H1 (cell line): Measurements from ENCODE around the gene RPL23. TPM values are rescaled to one million over a fixed set of nuclear protein-coding genes. Genes with fewer than 3 reads are reported as not detected.
A peak's percentile ranks its signal among the peaks of the same experiment; 100 is the strongest.

Experiments
- ATF2 ChIP-seq: IDR thresholded peaks from 2 replicates; pipeline ENCODE4 v1.6.1; 2012; ENCODE audit warnings: low read length, inconsistent platforms
- BRCA1 ChIP-seq: IDR thresholded peaks from 2 replicates; pipeline ENCODE4 v1.6.1; 2012; ENCODE audit warnings: low read depth, low read length, improper control_type of control experiment
- CBX8 ChIP-seq: fragments of 300-800, 300-1000 bp; sonication (generic); IDR thresholded peaks from 2 replicates; pipeline ENCODE4 v1.7.1; 2016; ENCODE audit warnings: low read depth, low read length, borderline replicate concordance
- CEBPB ChIP-seq: IDR thresholded peaks from 2 replicates; pipeline ENCODE4 v1.6.1; 2012; ENCODE audit warnings: low read depth, low read length
- CHD2 ChIP-seq: IDR thresholded peaks from 2 replicates; pipeline ENCODE4 v1.6.1; 2012; ENCODE audit warnings: low read length, improper control_type of control experiment
- CTCF ChIP-seq, 3 experiments: IDR thresholded peaks; 1 replicate in 2 of 3; 2 replicates in 1 of 3; pipeline versions ENCODE4 v1.5.1 to v1.6.1; 2011; ENCODE audit warnings: low read length in 3 of 3, mild to moderate bottlenecking in 3 of 3, inconsistent platforms in 2 of 3, low read depth in 1 of 3, moderate library complexity in 1 of 3; ENCODE audit not compliant: insufficient read depth in 1 of 3; ENCODE audit errors: control extremely low read depth in 1 of 3
- EP300 ChIP-seq, 2 experiments: IDR thresholded peaks; 1 replicate in 1 of 2; 2 replicates in 1 of 2; pipeline ENCODE4 v1.6.1; 2011 to 2012; ENCODE audit warnings: low read depth in 2 of 2, low read length in 2 of 2, mild to moderate bottlenecking in 2 of 2, borderline replicate concordance in 1 of 2, inconsistent platforms in 1 of 2, moderate library complexity in 1 of 2
- FOSL1 ChIP-seq: IDR thresholded peaks from 2 replicates; pipeline ENCODE4 v1.6.1; 2011; ENCODE audit warnings: mild to moderate bottlenecking, low read depth, low read length, moderate library complexity; ENCODE audit not compliant: insufficient read depth
- JUN ChIP-seq: IDR thresholded peaks from 2 replicates; pipeline ENCODE4 v1.6.1; 2011; ENCODE audit warnings: low read depth, mild to moderate bottlenecking, improper control_type of control experiment, low read length
- MAX ChIP-seq: IDR thresholded peaks from 2 replicates; pipeline ENCODE4 v1.6.1; 2012; ENCODE audit warnings: inconsistent platforms
- NRF1 ChIP-seq: IDR thresholded peaks from 2 replicates; pipeline ENCODE4 v1.6.1; 2011; ENCODE audit warnings: mild to moderate bottlenecking, low read depth, low read length, improper control_type of control experiment
- POLR2A ChIP-seq, 2 experiments: IDR thresholded peaks; 1 replicate in 1 of 2; 2 replicates in 1 of 2; pipeline ENCODE4 v1.6.1; 2011; ENCODE audit warnings: low read depth in 2 of 2, low read length in 2 of 2, mild to moderate bottlenecking in 2 of 2; ENCODE audit errors: control extremely low read depth in 1 of 2
- POLR2AphosphoS5 ChIP-seq: IDR thresholded peaks from 2 replicates; pipeline ENCODE4 v1.6.1; 2011; ENCODE audit warnings: low read depth, low read length
- RBBP5 ChIP-seq: IDR thresholded peaks from 2 replicates; pipeline ENCODE4 v1.7.1; 2012; ENCODE audit warnings: low read depth, mild to moderate bottlenecking, inconsistent platforms, low read length, moderate library complexity, borderline replicate concordance
- SP1 ChIP-seq: IDR thresholded peaks from 2 replicates; pipeline ENCODE4 v1.6.1; 2011; ENCODE audit warnings: low read depth, low read length
- TAF7 ChIP-seq: optimal IDR thresholded peaks from 2 replicates; pipeline ENCODE3; 2011; ENCODE audit warnings: low read depth, mild to moderate bottlenecking, inconsistent platforms, low read length, moderate library complexity, borderline replicate concordance
- TBP ChIP-seq: IDR thresholded peaks from 2 replicates; pipeline ENCODE4 v1.6.1; 2011; ENCODE audit warnings: low read depth, low read length, improper control_type of control experiment
- TCF12 ChIP-seq: IDR thresholded peaks from 2 replicates; pipeline ENCODE4 v1.6.1; 2011; ENCODE audit warnings: low read depth, mild to moderate bottlenecking, low read length
- TEAD4 ChIP-seq: IDR thresholded peaks from 2 replicates; pipeline ENCODE4 v1.6.1; 2012; ENCODE audit warnings: low read depth, low read length, inconsistent platforms, mixed read lengths
- polyA plus RNA-seq, 7 experiments: library from polyadenylated mRNA; depleted of rRNA in 3 of 7; stranded (reverse) in 5 of 7; unstranded in 2 of 7; fragments of >200 nt in 5 of 7; fragments of 200-250 nt in 2 of 7; gene quantifications; 1 replicate in 5 of 7; 2 replicates in 1 of 7; 4 replicates in 1 of 7; pipeline versions ENCODE4 v1.2.1 to v1.2.3, GENCODE V29; 2011 to 2013; ENCODE audit warnings: missing spikeins in 2 of 7, mixed read lengths in 2 of 7
- total RNA-seq: library from RNA; stranded (reverse); fragmentation: NEBNext Ultra II Directional; extraction: Animal tissue kit (Norgen Biotek cat#: 25700); gene quantifications from 2 replicates; pipeline ENCODE4 v1.2.1, GENCODE V29; 2021

Gene RPL23
- total and polyA plus RNA-seq, 2 of the 8 experiments (the other 6 are each of a cell fraction or from before 2014, with no cell fraction given) = 2,148 to 2,502 TPM

GRCh38 chr17:38853292-38854219 is at the start of gene RPL23 (continued):
- TF ChIP-seq EP300 (IDR thresholded peaks at IDR 0.05; ENCODE audit: borderline replicate concordance in 1 of 2, low read depth in 2 of 2, low read length in 2 of 2) = peak in 1 of 2 experiments; percentile 28; a peak in 1 of 3 replicates
- peak; percentile 82 for TF ChIP-seq SP1
- TF ChIP-seq NRF1 = no peak
- no peak for TF ChIP-seq CBX8
- peak; percentile 93 for TF ChIP-seq POLR2AphosphoS5
- TF ChIP-seq BRCA1 = peak; percentile 86
- no peak for TF ChIP-seq TCF12
- no peak for TF ChIP-seq RBBP5
- TF ChIP-seq CEBPB = peak; percentile 96
- TF ChIP-seq ATF2 = peak; percentile 75
- TF ChIP-seq CHD2 = peak; percentile 97
- TF ChIP-seq CTCF (IDR thresholded peaks at IDR 0.05; ENCODE audit: control extremely low read depth in 1 of 3, insufficient read depth in 1 of 3, low read depth in 1 of 3, low read length in 3 of 3) = no peak
- TF ChIP-seq TBP = peak; percentile 97
- peak; percentile 61; the same call in 1 of the 2 replicates for TF ChIP-seq JUN
- TF ChIP-seq MAX = peak; percentile 92
- TF ChIP-seq FOSL1 = no peak
- TF ChIP-seq TAF7 = peak; percentile 98
- peak; percentile 92 to 97 for TF ChIP-seq POLR2A (IDR thresholded peaks at IDR 0.05; ENCODE audit: control extremely low read depth in 1 of 2, low read depth in 2 of 2, low read length in 2 of 2)
- 0 out of 2 replicates have a peak, but pooled peaks have one; percentile 4 for TF ChIP-seq TEAD4
